HG02678 (cell line): ENCODE measurements around the gene CXCL11.
"Not testable (repeated sequence)": the region's sequence is repeated elsewhere in the genome, so short reads cannot be mapped to it uniquely, and the experiment has no call there.

Experiments
- ATAC-seq: cut with Tn5 transposase; IDR thresholded peaks from one replicate; pipeline ENCODE4 v1.9.1; 2021; ENCODE audit warnings: mild to moderate bottlenecking, moderate library complexity; ENCODE audit not compliant: unreplicated experiment

Gene CXCL11

GRCh38 chr4:76043306-76043705, 7.4 kb upstream of the CXCL11 start:
- not testable (repeated sequence) for ATAC-seq

- not testable (repeated sequence) for ATAC-seq
Observed at GRCh38 chr4:76042241-76042998, 6.5 kb upstream of the CXCL11 start.

GRCh38 chr4:76036855-76037254, 985 bp upstream of the CXCL11 start:
- ATAC-seq, result no peak

GRCh38 chr4:76035141-76035540, 729 bp downstream of the CXCL11 start:
- peak; percentile 56 for ATAC-seq

GRCh38 chr4:76029300-76029699, 6.6 kb downstream of the CXCL11 start:
- ATAC-seq, result no peak

- no peak for ATAC-seq
Observed at GRCh38 chr4:76028350-76028765, 7.5 kb downstream of the CXCL11 start.

- no peak for ATAC-seq
Observed at GRCh38 chr4:76024065-76024464, 11.8 kb downstream of the CXCL11 start.

GRCh38 chr4:76023389-76023788, 12.5 kb downstream of the CXCL11 start, which contains the start of gene CXCL10:
CXCL10 (minus strand) TSS chr4:76023497; CDS start chr4:76023431, 66 bp downstream.
- ATAC-seq, result no peak

GRCh38 chr4:76022677-76023076, 13.2 kb downstream of the CXCL11 start:
- ATAC-seq, result no peak

- ATAC-seq, result no peak
Observed at GRCh38 chr4:76022031-76022430, 13.8 kb downstream of the CXCL11 start.

GRCh38 chr4:76017056-76017686, 18.7 kb downstream of the CXCL11 start:
- no peak for ATAC-seq

GRCh38 chr4:76016393-76016792, 19.5 kb downstream of the CXCL11 start:
- ATAC-seq, result peak; percentile 74

- no peak for ATAC-seq
Observed at GRCh38 chr4:76013540-76013939, 22.3 kb downstream of the CXCL11 start.

GRCh38 chr4:76012388-76012801, 23.5 kb downstream of the CXCL11 start:
- no peak for ATAC-seq

GRCh38 chr4:76011700-76012387, 24.0 kb downstream of the CXCL11 start:
- peak; percentile 59 for ATAC-seq

GRCh38 chr4:76011018-76011670, 24.7 kb downstream of the CXCL11 start:
- no peak for ATAC-seq

GRCh38 chr4:76010576-76010975, 25.3 kb downstream of the CXCL11 start:
- ATAC-seq, result no peak

GRCh38 chr4:76009311-76009710, 26.6 kb downstream of the CXCL11 start:
- no peak for ATAC-seq

- no peak for ATAC-seq
Observed at GRCh38 chr4:76007089-76007862, 28.6 kb downstream of the CXCL11 start, which contains the start of gene CXCL9. CXCL9 (minus strand) TSS chr4:76007509; CDS start chr4:76007449, 60 bp downstream.

- no peak for ATAC-seq
Observed at GRCh38 chr4:76003620-76004019, 32.2 kb downstream of the CXCL11 start.
